ENCODE data around the gene FRAS1.

DNA sequence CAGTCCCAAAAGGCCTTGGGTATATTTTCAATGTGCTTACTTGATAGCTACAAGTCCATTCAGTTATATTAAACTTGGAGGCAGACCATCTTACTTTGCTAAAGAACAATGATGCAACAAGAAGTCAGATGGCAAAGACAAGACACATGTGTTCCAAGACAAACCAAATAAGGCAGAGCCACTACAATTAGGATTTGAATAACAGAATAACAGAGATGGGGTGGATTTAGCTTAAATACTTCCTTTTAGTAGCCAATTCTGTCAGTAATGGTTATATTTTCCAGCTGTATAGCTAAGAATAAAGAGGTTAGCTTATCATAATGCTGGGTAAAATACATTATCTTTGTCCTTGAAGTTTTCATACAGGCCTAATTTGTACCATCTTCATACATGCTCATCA lies 37.7 kb upstream of the FRAS1 start:
- TF ChIP-seq CTCF (IDR thresholded peaks at IDR 0.05) (no peak), POLR2A (IDR thresholded peaks at IDR 0.05) (no peak)
